Activated CD4-positive, alpha-beta memory T cell treated with anti-CD3 and anti-CD28 coated beads, Interleukin-2, amount 10 ng/mL, durations not matched to agents 7 days and 5 days (primary cell): ENCODE data around the gene CPLANE2. TPM values are rescaled to one million over a fixed set of nuclear protein-coding genes. Genes with fewer than 3 reads are reported as not detected.
A peak's percentile ranks its signal among the peaks of the same experiment; 100 is the strongest.
"Not testable (repeated sequence)": the region's sequence is repeated elsewhere in the genome, so short reads cannot be mapped to it uniquely, and the experiment has no call there.

Experiments
- CTCF ChIA-PET: fragments of 350-600 bp; sonication (Branson Sonifier 250); formaldehyde crosslinking; loops from one replicate; lab custom pipeline; 2021; ENCODE audit warnings: antibody characterized with exemption, inconsistent platforms; lab: Charles Lee
- POLR2A ChIA-PET: fragments of 350-600 bp; sonication (Branson Sonifier 250); formaldehyde crosslinking; loops from one replicate; lab custom pipeline; 2021; ENCODE audit warnings: antibody characterized with exemption; lab: Charles Lee
- DNase-seq: peaks from one replicate; pipeline ENCODE4 v3.0.0-alpha.2; 2020
- H3K27ac Mint-ChIP-seq: one replicate; pipeline ENCODE4 v1.8.0; 2021; ENCODE audit warnings: mild to moderate bottlenecking, mixed read lengths
- H3K27me3 Mint-ChIP-seq: one replicate; pipeline ENCODE4 v1.8.0; 2021; ENCODE audit warnings: mixed read lengths
- H3K36me3 Mint-ChIP-seq: one replicate; pipeline ENCODE4 v1.8.0; 2021; ENCODE audit warnings: low read depth, mixed read lengths
- H3K4me1 Mint-ChIP-seq: one replicate; pipeline ENCODE4 v1.8.0; 2021; ENCODE audit warnings: mixed read lengths
- H3K4me3 Mint-ChIP-seq: one replicate; pipeline ENCODE4 v1.8.0; 2021; ENCODE audit warnings: mild to moderate bottlenecking, mixed read lengths
- H3K9me3 Mint-ChIP-seq: one replicate; pipeline ENCODE4 v1.8.0; 2021; ENCODE audit warnings: mixed read lengths
- total RNA-seq, 2 experiments: library from RNA; stranded (reverse); gene quantifications; one replicate each; pipeline ENCODE4 v1.2.3, GENCODE V29; 2021

Gene CPLANE2
- total RNA-seq, 2 experiments from 2014 or later = 7.9 to 8.7 TPM

DNA sequence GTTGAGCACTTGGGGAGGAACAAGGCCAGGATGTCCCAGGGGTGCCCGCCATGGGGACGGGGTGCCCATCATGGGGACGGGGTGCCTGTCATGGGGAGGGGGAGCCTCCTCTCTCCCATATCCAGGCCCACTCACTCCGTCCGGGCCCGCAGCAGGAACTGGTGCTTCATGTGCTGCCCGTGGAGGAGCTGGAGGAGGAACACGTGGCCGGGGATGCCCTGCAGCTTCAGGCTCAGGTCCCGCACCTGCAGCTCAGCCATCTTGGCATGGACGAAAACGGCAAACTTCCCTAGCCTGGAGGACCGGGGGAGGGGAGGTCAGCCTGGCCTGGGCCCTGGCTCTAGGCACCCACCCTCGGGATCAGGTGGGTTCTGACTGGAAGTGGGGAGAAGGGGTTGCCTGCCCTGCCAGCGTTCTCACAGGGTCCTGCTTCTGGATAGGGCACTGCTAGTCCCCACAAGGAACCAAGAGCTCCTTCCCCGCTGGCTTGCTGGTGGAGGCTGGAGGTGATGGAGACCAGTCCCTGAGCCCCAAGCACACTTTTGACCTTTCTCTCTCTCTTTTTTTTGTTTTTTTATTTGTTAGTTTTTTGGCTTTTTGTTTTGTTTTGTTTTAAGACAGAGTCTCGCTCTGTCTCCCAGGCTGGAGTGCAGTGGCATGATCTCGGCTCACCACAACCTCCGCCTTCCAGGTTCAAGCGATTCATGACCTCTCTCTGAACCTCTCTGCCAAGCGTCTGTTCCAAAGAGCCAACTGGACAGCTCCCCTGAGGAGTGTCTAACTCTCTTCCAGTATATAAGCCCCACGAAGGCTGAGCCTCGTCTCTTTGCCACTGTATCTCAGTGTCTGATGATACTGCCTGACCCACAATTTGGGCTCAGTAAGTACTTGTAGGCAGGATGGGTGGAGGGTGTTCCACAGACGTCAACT is 34.4 kb downstream of the CPLANE2 start:
- CTCF ChIA-PET = interaction anchor here (1.0 to 3.3 kb wide), 6 partner anchors 14 to 161 kb away, joined by 3 to 17 read pairs (median 5); no protein-coding TSS in a partner anchor
- no peak overlapping the region for H3K27ac Mint-ChIP-seq
- no peak overlapping the region for H3K4me3 Mint-ChIP-seq
- peaks cover 26% of the 10 kb centered on the region for H3K4me1 Mint-ChIP-seq
- no peaks in the 10 kb centered on the region for H3K9me3 Mint-ChIP-seq
- H3K36me3 Mint-ChIP-seq = no peaks in the 10 kb centered on the region
- POLR2A ChIA-PET = interaction anchor here (1.2 kb wide), 1 partner anchor 35 kb away, joined by 3 read pairs; the partner anchor contains the start of gene CPLANE2
- no peak for DNase-seq
- no peaks in the 10 kb centered on the region for H3K27me3 Mint-ChIP-seq

DNA sequence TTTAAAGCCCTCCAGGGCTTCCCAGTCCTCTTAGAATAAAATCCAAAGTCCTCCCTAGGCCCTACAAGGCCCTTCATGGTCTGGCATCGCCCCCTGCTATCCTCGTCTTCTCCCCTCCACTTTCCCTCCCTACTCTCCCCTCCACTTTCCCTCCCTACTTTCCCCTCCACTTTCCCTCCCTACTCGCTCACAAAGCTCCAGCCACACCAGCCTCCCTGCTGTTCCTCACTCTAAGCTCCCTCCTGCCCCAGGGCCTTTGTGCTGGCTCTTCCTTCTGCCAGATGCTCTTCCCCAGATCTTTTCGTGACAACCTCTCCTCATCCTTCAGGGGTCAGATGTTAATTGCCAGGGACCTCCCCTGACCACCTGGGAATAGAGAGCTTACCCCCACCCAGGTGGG is 37.3 kb downstream of the CPLANE2 start:
- ChIA-PET CTCF (interaction anchor here (0.6 to 2.4 kb wide), 2 partner anchors 8 to 121 kb away, joined by 3 to 11 read pairs; no protein-coding TSS in a partner anchor), POLR2A (interaction anchor here (0.7 kb wide), 1 partner anchor 17 kb away, joined by 3 read pairs; no protein-coding TSS in a partner anchor)
- Mint-ChIP-seq H3K9me3 (no peaks in the 10 kb centered on the region), H3K4me1 (peaks cover 9% of the 10 kb centered on the region), H3K4me3 (no peak overlapping the region), H3K36me3 (no peaks in the 10 kb centered on the region), H3K27ac (no peak overlapping the region), H3K27me3 (no peaks in the 10 kb centered on the region)
- DNase-seq = no peak

DNA sequence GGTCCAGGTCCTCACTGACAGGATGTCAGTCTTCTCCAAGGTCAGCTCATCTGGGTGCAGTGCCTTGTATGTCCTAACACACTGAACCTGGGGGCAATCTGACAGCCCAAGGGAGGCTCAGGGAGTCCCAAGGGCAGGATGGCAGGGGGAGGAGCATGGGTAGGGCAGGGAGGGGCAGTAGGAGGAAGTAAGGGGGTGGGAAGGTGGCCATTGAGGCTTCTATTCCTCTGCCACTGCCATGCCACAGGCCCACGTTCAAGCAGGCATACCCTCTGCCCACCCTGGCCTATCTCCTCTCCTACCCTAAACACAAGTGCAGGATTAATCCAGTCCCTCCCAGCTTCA is 37.9 kb downstream of the CPLANE2 start:
- no peak overlapping the region for H3K4me3 Mint-ChIP-seq
- no peaks in the 10 kb centered on the region for H3K36me3 Mint-ChIP-seq
- no peaks in the 10 kb centered on the region for H3K27me3 Mint-ChIP-seq
- peaks cover 9% of the 10 kb centered on the region for H3K4me1 Mint-ChIP-seq
- ChIA-PET CTCF (interaction anchor here (2.4 kb wide), 1 partner anchor 120 kb away, joined by 11 read pairs; no protein-coding TSS in a partner anchor), POLR2A (no interaction called here)
- no peaks in the 10 kb centered on the region for H3K9me3 Mint-ChIP-seq
- no peak for DNase-seq
- H3K27ac Mint-ChIP-seq = no peak overlapping the region

DNA sequence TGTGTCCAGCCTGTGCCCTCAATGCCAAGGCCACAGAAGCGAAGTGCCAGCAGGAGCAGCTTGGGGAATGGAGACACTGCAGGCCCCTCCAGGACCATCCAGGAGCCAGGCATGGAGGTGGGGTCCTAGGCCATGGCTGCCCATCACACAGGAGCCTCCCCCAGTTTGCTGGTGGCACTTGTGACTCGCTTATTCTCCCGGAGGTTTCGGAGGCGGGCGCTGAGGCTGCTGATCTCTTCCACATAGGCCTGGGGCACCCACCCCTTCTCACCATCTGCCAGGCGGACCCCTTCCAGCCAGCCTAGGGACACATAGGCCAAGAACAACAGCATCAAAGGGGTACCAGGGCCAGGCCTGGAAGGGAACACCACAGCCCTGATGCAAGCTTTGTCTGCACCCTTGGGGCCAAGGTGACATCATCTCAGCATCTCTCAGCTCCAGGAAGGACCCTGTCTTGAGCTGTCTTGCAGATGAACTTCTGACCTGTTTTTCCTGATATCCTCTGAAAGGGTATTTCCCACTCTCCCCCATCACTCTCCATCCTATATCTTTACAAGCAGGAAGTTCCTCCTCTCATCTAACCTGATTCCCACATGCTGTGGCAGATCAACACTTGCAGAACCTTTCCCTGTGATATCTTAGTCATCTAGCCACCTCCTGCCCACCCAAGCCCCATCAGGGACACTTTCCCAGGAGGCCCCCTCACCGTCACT is 38.4 kb downstream of the CPLANE2 start:
- ChIA-PET CTCF (interaction anchor here (2.4 kb wide), 1 partner anchor 120 kb away, joined by 11 read pairs; no protein-coding TSS in a partner anchor), POLR2A (no interaction called here)
- Mint-ChIP-seq H3K36me3 (no peaks in the 10 kb centered on the region), H3K4me1 (peaks cover 9% of the 10 kb centered on the region), H3K27me3 (no peaks in the 10 kb centered on the region), H3K9me3 (no peaks in the 10 kb centered on the region), H3K27ac (peak overlapping the region; percentile 8), H3K4me3 (no peak overlapping the region)
- no peak for DNase-seq

DNA sequence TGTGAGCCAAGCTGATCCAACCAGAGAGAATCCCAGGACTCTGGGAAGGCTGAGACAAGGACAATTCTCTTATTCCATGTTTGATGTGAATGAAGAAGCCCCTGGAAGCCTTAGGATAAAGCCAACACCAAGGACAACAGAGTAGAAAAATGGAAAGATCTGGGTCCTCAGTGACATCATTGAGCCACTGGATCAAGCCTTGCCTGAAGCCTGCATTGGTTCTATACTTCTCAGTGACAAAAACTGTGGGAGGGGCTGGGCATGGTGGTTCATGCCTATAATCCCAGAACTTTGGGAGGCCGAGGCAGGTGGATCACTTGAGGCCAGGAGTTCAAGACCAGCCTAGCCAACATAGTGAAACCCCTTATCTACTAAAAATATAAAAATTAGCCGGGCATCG is 40.1 kb downstream of the CPLANE2 start:
- Mint-ChIP-seq H3K4me3 (no peak overlapping the region), H3K36me3 (no peaks in the 10 kb centered on the region), H3K27me3 (no peaks in the 10 kb centered on the region), H3K27ac (no peak overlapping the region), H3K9me3 (no peaks in the 10 kb centered on the region), H3K4me1 (peaks cover 9% of the 10 kb centered on the region)
- POLR2A ChIA-PET = no interaction called here
- CTCF ChIA-PET = no interaction called here
- DNase-seq = no peak

DNA sequence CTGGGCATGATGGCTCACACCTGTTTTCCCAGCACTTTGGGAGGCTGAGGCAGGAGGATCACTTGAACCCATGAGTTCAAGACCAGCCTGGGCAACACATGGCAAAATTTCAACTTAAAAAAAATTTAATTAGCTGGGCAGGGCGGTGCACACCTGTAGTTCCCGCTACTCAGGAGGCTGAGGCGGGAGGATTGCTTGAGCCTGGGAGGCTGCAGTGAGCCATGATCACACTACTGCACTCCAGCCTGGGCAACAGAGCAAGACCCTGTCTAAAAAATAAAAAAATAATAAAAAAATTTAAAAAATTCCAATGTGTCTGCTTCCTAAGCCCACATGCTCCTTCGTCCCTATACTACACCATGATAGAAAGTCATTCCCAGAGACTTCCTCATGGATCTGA is 40.8 kb downstream of the CPLANE2 start:
- H3K27ac Mint-ChIP-seq, H3K27me3 Mint-ChIP-seq, POLR2A ChIA-PET, H3K4me1 Mint-ChIP-seq, CTCF ChIA-PET, H3K9me3 Mint-ChIP-seq, H3K36me3 Mint-ChIP-seq, DNase-seq, H3K4me3 Mint-ChIP-seq: not testable (repeated sequence)

DNA sequence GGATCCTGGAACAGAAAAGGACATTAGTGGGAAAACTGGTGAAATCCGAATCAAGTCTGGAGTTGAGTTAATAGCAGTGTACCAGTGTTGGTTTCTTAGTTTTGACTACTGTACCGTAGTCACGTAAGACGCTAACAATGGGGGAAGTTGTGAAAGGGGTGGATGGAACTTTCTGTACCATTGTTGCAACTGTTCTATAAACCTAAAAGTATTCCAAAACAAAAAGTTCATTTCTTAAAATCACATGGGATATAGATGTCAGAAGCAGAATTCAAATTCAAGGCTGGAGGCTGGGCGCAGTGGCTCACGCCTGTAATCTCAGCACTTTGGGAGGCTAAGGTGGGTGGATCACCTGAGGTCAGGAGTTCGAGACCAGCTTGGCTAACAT is 41.5 kb downstream of the CPLANE2 start:
- Mint-ChIP-seq H3K4me3 (no peak overlapping the region), H3K9me3 (no peaks in the 10 kb centered on the region), H3K27ac (no peak overlapping the region), H3K27me3 (peaks cover 3% of the 10 kb centered on the region), H3K36me3 (no peaks in the 10 kb centered on the region), H3K4me1 (peaks cover 9% of the 10 kb centered on the region)
- DNase-seq = no peak
- CTCF ChIA-PET = no interaction called here
- POLR2A ChIA-PET = no interaction called here

DNA sequence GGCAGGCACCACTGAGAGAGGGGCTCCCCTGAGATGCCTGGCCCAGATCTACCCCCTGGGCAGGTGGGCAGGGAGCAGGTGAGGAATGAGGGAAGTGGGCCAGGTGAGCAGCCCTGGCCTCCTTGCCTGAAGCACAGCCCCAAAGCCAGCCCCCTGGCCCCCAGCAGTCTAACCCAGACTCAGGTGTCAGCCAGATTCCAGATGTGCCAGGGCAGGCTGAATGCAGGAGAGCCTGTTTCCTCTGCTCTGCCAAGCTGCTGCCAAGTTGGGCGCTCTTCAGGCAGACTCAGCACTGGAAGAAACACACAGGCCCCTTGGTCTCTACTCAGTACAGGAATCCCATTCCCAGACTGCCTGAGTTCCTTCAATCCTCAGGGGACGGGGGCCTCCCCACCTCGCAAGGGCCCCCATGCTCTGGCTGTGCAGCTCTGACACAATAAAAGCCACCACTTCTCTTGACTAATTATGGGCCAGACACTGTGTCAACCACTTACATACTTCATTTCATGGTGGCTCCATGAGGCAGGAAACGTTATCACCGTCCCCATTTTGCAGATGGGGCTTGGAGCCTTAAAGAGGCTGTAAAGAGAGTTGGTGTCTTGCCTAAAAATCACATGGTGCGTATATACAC is 45.0 kb downstream of the CPLANE2 start:
- no peaks in the 10 kb centered on the region for H3K36me3 Mint-ChIP-seq
- ChIA-PET POLR2A (no interaction called here), CTCF (interaction anchor here (10.4 kb wide), 1 partner anchor 111 kb away, joined by 207 read pairs; no protein-coding TSS in a partner anchor)
- no peaks in the 10 kb centered on the region for H3K9me3 Mint-ChIP-seq
- H3K4me1 Mint-ChIP-seq = peaks cover 5% of the 10 kb centered on the region
- H3K27ac Mint-ChIP-seq = no peak overlapping the region
- no peak for DNase-seq
- peaks cover 14% of the 10 kb centered on the region for H3K27me3 Mint-ChIP-seq
- no peak overlapping the region for H3K4me3 Mint-ChIP-seq

DNA sequence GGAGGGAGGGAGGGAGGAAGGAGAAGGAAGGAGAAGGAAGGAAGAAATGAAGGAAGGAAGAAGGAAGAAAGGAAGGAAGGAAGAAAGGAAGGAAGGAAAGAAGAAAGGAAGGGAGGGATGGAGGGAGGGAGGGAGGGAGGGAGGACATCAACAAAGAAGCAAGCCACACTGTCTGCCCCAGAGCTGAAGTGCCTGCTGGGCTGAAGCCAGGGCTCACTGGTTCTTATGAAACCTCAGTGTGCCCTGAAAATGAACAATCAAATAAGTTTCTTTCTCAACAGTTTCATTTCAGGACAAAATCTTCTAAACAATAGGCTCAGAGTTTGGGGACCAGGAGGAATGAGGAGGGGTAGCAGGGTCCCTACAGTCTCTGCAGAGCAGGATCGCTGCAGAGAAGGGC is 45.7 kb downstream of the CPLANE2 start:
- CTCF ChIA-PET = interaction anchor here (0.6 to 10.4 kb wide), 2 partner anchors 9 to 110 kb away, joined by 3 to 207 read pairs; no protein-coding TSS in a partner anchor
- Mint-ChIP-seq H3K9me3 (no peaks in the 10 kb centered on the region), H3K27me3 (peaks cover 14% of the 10 kb centered on the region), H3K36me3 (no peaks in the 10 kb centered on the region), H3K27ac (no peak overlapping the region), H3K4me3 (no peak overlapping the region), H3K4me1 (peaks cover 5% of the 10 kb centered on the region)
- DNase-seq = no peak
- POLR2A ChIA-PET = no interaction called here

DNA sequence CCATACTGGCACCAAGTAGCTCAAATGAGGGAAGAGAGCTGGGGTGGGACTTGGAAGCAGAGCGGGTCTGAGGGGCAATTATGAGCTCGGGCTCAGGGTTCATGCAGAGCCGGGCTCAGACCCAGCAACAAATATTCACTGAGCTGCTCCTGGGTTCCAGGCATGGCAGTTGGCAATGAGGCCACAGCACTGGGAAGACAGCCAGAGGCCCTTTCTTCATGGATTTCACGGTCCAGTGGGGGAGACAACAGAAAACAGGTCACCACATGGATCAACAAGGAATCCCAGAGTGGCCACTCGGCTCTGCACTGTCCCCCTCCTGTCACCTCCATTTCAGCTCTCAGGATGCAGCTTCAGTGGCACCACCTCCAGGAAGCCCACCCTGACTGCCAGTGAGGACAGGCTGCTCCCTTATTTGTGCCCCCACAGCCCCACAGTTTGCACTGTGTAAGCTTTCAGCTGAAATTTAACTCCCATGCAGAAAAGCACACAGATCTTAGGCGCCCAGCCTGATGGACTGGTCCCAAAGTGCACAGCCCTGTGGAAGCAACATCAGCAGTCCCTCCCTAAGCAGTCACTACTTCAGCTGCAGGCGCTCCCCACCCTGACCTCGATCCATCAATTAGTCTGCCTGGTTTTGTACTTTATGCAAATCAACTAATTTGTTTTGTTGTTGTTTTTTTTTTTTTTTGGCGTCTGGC is 46.9 kb downstream of the CPLANE2 start:
- H3K4me1 Mint-ChIP-seq = peaks cover 5% of the 10 kb centered on the region
- ChIA-PET CTCF (interaction anchor here (0.7 to 10.4 kb wide), 5 partner anchors 55 to 703 kb away, joined by 3 to 207 read pairs (median 7); no protein-coding TSS in a partner anchor), POLR2A (no interaction called here)
- DNase-seq = no peak
- no peak overlapping the region for H3K27ac Mint-ChIP-seq
- H3K9me3 Mint-ChIP-seq = no peaks in the 10 kb centered on the region
- no peak overlapping the region for H3K4me3 Mint-ChIP-seq
- H3K36me3 Mint-ChIP-seq = no peaks in the 10 kb centered on the region
- peaks cover 14% of the 10 kb centered on the region for H3K27me3 Mint-ChIP-seq

DNA sequence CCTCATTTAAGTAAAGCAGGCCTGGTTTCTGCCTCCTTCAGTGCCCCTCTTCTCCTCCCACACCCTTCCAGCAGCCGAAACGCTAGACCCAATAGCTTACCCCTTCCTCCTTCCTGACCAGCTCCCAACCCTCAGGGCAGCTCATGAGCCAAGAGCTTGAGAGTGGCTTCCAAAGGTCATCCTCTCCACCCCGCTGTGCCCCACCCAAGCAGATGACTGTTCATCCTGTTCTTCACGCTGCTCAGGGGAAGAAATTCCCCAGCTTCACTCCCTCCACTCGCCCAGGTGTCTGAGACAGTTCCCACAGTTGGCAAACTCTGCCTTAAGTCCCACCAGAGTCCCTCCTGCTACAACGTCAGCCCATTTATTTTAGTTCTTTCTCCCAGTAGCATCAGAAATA is 48.0 kb downstream of the CPLANE2 start:
- H3K36me3 Mint-ChIP-seq = no peaks in the 10 kb centered on the region
- ChIA-PET POLR2A (interaction anchor here (3.3 kb wide), 1 partner anchor 109 kb away, joined by 14 read pairs; no protein-coding TSS in a partner anchor), CTCF (interaction anchor here (0.8 to 10.4 kb wide), 10 partner anchors 14 to 179 kb away, joined by 3 to 207 read pairs (median 3); no protein-coding TSS in a partner anchor)
- H3K4me1 Mint-ChIP-seq = peaks cover 5% of the 10 kb centered on the region
- H3K27ac Mint-ChIP-seq = no peak overlapping the region
- H3K27me3 Mint-ChIP-seq = peaks cover 14% of the 10 kb centered on the region
- no peaks in the 10 kb centered on the region for H3K9me3 Mint-ChIP-seq
- DNase-seq = no peak
- no peak overlapping the region for H3K4me3 Mint-ChIP-seq
